GM18861 (cell line): ENCODE results near the gene TENT4A.
"Not testable (repeated sequence)": the region's sequence is repeated elsewhere in the genome, so short reads cannot be mapped to it uniquely, and the experiment has no call there.

Experiments
- ATAC-seq: cut with Tn5 transposase; IDR thresholded peaks from one replicate; pipeline ENCODE4 v1.9.1; 2021; ENCODE audit not compliant: unreplicated experiment

Gene TENT4A

GRCh38 chr5:6767481-6768063 lies 54.3 kb downstream of the TENT4A start:
- no peak for ATAC-seq

DNA sequence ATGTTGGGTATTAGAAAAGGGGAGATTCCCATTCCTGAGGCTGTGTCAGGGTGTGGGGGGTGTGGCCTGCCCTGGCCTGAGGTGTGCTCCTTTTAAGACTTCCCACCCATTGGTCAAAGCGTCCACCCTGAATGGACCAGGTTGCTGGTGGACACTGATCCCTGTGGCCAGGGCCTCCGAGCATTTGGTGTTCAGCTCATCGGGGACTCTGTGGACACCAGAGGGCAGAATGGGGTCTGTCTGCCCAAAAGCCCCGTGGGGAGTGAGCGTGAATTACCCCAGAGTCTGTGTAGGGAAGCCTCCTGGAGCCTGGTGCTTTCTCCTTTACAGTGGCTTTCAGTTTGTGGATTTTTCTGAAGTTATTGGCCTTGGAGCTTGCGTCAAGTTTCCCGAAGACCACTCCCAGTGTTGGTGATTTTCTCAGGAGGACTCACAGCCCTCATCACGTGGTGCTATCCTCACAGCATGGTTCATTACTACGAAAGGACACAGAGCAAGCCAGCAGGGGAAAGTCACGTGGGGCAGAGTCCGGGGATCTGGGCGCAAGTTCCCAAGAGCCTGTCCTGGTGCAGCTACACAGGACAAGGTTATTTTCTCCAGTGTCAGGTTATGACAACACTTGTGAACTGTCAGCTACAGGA lies 55.5 kb downstream of the TENT4A start:
- ATAC-seq, result no peak

DNA sequence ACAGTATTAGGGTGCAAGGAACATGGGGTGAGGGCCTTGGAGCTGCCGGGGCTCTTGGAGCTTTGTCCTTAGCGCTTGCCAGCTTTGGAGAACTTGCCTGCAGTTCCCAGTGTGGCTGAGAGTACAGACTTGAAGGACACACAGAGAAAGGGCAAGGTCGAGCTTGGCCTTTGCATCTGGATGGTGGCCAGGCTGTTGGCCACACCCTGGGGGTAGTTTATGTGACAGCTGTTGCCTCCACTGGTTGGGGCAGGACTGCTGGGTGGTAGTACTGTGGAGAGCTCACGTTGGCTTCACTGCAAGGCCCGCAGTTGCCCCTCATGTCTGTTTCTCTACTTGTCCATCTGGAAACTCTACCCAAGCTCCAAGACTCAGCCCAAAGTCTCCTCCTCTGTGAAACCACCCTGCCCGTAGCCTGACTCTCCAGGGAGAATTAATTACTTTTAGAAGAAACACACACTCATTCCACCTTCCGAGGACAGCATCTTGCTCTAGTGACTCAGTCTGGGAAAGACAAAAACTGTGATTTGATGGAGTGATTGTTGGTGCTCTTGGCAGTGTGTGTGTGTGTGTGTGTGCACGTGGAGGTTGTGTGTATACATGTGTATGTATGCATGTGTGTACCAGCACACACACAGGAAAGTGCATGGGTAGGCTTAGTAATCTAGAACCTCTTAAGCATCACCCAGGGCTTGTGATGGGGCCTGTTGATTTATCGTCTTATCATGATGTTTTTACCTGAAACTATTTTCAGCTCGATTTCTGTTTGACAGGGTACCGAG lies 57.8 kb downstream of the TENT4A start:
- no peak for ATAC-seq

DNA sequence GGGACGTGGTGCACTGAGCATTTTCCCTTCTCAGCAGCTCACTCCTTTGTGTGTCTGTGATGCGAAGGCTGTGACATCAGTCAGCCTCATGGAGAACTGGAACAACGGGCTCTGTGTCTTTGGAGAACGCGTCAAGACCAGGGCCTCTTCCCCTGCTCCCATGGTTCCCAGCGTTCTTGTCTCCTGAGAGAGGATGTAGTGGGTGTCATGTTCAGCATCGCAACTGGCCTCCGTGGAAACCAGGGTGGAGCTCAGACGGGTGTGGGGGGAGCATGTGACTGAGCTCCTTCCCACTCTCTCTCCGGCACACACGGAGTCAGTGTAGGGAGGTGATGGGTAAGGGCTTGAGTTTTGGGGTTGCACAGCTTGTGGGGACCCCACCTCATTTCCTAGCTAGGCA lies 59.7 kb downstream of the TENT4A start:
- no peak for ATAC-seq

DNA sequence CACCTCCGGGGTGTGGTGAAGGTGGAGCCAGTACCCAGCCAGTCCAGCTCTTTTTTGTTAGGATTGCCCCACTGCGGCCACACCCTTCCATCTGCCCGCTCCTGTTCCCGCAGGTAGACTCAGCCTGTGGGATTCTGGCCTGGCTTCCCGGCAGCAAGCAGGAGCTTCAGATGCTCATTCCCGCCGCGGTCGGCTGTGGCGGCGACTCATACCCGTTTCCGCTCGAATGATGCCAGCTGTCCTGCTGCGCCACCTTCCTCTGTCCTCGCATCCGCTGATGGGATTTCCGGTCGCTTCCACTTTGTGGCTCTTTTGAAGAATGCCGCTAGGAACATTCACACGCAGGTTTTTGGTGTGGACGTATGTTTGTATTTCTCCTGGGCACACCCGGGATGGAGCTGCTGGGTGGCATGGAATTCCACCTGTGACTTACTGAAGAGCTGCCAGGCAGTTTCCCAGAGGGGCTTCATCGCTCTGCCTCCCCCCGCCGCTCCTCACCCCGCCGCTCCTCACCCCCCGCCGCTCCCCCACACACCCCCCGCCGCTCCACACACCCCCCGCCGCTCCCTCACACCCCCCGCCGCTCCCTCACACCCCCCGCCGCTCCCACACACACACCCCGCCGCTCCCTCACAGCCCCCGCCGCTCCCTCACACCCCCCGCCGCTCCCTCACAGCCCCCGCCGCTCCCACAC lies 60.3 kb downstream of the TENT4A start:
- no peak for ATAC-seq

DNA sequence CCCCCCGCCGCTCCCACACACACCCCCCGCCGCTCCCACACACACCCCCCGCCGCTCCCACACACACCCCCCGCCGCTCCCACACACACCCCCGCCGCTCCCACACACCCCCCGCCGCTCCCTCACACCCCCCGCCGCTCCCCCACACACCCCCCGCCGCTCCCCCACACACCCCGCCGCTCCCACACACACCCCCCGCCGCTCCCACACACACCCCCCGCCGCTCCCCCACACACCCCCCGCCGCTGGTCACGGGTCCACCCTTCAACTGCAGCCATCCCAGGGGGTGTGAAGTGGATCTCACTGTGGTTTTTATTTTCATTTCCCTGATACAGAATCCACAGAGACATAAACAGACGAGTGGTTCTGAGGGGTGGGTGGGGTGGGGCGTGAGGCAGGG lies 61.0 kb downstream of the TENT4A start:
- not testable (repeated sequence) for ATAC-seq

DNA sequence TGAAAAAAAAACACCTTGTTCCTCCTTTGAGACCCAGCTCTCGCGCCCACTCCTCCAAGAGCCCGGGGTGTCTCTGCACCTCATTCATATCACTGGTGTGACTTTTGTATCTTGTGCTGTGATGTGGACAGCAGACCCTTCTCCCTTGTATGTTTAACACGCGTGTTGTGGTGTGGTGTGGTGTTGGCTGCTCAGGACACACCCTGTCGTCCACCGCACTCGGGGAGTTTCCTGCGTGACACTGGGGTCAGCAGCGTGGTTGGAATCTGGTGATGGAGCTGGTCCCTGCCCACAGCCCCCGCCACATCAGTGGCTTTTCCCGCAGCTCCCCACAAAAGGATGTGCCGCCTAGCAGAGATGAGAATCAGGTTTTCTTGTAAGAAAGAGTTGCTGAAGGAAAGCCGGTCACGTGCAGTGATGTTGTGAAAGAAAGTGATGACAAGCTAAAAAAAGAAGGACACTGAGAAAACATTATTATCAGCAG lies 61.5 kb downstream of the TENT4A start:
- ATAC-seq, result no peak

DNA sequence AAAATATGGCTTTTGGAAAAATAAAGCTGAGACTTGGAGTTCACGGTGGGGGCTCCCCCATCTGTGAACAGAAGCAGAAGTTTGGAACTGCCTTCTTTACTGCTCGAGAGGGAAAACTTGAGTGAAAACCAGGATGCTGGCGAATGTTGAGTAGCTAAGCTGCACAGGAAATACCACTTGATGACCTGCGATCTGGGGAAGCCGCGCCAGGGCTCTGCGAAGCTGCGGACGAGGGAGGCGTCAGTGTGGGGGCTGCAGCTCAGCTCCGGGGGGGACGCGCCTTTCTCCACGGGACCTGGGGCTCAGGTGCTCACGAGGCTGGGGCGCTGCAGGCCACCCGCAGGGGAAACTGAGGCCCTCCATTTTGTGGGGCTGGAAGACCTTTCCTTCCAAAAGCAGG lies 62.3 kb downstream of the TENT4A start:
- no peak for ATAC-seq

GRCh38 chr5:6780802-6781391 lies 67.7 kb downstream of the TENT4A start:
- ATAC-seq, result peak; percentile 69

- no peak for ATAC-seq
Measured at GRCh38 chr5:6781716-6782115, 68.5 kb downstream of the TENT4A start.

- ATAC-seq, result no peak
Measured at GRCh38 chr5:6783787-6784186, 70.6 kb downstream of the TENT4A start.

DNA sequence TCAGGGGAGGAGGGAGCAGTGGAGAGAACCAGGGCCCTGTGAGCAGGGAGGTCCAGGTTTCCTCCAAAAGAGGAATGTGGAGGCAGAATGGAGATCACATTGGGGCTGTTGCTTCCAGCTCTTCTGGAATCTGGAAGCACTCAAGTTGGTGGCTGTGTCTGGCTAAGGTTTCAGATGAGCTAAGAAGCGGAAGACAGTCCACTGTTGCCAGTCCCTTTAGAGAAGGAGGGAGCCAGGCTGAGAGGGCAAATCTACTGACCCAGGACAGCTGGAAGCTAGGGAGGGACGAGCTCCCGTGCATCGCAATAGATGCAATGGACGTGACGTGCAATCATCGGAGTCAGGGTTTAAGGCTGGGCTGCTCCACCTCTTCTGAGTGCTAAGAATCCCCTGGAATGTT lies 71.2 kb downstream of the TENT4A start:
- no peak for ATAC-seq

DNA sequence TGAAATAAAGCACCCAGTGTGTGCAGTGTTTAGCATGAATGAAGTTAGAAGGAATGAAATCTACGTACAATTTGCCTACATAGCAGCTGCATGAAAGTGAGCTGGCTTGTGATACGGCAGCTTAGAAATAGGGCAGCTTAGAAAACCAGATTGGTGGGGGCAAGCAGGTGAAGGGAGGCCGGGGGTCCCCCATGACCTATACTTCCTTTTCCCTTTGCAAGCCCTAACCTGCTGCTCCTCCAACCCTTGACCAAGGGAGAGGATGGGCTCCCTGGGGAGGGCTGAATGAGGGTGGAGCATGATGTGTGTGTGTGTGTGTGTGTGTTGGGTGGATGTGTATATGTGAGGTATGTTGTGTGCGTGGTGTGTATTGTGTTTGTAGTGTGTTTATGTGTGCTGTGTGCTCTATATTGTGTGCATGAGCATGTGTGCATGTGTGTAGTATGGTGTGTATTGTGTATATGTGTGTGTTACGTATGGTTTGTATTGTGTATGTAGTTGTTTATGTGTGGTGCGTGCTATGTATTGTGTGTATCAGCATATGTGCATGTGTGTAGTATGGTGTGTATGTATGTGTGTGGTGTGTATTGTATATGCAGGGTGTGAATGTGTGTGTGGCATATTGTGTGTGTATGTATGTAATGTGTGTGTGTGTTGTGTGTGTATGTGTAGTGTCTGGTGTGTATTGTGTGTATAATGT lies 72.1 kb downstream of the TENT4A start:
- ATAC-seq, result no peak

DNA sequence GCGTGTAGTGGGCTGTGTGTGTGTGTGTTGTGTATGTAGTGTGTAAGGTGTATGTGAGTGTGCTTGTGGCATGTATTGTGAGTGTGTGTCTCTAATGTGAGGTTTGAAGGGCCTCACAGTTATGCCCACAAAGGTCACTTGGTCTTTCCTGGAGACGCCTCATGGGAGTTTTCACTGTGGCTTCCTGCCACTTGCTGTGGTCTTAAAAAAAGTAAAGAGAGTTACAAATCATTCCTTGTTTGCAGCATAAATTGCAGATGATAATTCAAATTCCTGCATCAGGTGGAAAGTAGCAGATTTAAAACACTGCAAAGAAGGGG lies 72.6 kb downstream of the TENT4A start:
- ATAC-seq, result no peak

GRCh38 chr5:6786786-6787495 lies 73.7 kb downstream of the TENT4A start:
- ATAC-seq, result no peak

DNA sequence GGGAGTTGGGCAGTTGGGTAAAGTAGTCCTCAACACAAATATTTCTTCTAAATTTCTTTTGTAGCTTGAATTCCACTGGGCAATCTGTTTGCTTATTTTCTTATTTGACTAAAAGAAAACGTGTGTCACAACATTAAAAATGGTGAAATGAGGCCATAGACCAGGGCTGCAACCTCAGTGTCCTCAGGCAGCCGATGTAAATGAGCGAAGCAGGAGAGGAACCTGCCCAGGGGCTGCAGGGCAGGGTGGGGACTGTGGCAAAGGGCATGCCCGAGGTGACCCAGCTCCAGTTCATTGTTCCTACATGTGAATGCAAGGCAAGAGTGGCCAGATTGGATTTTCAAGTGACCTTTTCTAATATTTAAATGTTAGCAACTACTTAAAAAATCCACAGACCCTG lies 74.7 kb downstream of the TENT4A start:
- no peak for ATAC-seq

DNA sequence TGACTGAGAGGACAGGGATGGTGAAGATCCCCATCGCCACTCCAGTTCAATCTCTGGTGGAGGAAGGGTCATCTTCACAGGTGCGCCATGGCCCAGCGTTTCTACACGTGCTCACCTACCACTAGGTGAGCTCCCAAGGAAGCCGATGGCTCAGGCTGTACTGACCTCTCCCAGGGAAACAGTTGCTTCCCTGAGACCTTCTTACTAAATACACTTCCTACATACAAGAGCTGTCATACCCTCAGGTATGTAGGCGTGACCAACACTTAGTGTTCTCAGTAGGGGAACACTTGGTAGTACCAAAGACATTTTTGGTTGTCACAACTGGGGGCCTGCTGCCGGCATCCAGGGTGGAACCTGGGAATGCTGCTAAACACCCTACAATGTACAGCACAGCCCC lies 75.2 kb downstream of the TENT4A start:
- no peak for ATAC-seq

DNA sequence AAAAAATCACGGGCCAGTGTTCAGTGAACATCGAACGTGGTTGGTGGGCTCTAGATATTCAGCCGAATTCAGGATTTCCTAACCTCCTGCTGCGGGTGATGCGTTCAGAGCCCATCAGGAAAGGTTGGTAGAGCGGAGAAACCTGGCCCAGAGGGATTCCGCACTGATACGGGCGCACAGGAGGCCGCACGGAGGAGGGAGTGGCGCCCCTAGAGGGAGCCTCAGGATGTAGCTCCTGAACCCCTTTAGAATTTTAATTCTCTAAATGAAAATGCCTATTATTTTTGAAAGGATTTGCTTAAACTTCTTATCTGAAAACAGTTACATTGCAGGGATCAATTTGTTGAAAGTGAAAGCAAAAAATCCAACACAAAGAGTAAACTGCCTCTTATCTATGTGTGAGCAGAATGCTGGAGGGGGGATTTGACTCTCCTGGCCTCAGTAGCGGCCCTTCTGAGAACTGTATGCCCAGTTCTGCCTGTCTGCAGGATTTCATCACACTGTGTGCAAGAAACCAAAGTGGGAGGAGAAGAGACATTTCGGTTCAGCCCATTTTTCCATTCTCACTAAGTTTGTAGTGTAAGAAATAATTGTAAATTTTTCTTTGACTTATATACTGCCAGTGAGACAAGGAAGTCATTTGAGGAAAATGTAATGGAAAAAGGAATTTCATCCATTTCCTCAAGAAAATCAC lies 75.9 kb downstream of the TENT4A start:
- no peak for ATAC-seq

DNA sequence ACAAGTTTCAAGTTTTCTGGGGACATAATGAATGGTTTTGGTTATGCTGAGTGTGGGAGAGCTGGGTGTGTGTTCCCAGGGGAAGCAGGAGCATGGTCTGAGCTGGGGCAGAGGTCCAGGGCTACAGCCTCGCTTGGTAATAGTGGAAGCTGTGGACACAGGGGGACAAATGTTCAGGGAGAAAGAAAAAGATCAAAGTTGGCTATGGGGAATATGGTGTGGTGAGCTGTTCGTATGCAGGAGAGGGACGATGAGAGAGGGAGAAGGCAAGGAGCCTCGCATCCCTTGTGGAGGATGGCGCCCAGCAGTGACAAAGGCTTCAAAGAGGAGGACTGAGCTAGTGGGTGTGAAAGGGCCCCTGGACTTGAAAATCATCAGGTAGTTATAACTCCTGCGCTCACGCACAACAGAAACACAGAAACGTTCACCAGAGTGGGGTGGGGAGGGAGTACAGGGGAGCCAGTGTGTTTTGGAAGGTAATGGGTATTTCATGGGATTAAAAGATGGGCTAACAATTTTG lies 77.2 kb downstream of the TENT4A start:
- ATAC-seq, result no peak
